Measurements from ENCODE around the gene POLR1F.
A peak's percentile ranks its signal among the peaks of the same experiment; 100 is the strongest.

The POLR1F gene

DNA sequence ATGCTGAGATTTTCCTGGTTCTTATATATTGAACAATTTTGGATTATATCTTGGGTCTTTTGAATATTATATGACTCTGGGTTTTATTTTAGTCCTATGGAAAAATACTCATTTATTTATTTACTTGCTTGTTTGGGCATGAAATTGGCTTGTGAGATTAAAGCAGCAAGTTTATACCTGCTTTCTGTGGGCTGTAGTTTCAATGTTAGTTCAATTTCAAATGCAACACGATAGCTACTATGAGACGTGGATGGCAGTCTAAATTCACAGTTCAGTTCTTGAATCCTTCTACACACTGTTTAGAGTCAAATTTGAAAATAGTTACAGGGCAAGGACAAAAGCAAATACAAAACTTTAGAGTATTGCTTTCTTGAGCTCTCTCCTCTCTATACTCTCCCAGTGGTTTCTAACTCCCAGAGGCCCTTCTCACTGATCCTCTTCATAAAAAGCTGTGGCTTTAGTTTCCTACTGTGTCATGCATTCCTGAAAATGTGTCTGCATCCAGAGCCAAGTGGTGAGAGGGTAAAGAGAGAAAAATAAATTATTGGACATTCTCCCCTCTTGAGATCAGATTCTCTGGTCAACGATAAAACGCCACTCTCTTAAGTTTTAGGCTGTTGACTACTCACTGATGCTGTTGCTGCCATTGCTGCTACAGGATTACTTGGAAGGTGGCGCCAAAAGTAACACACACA lies 34.4 kb downstream of the POLR1F start:
- no peak for DNase-seq

DNA sequence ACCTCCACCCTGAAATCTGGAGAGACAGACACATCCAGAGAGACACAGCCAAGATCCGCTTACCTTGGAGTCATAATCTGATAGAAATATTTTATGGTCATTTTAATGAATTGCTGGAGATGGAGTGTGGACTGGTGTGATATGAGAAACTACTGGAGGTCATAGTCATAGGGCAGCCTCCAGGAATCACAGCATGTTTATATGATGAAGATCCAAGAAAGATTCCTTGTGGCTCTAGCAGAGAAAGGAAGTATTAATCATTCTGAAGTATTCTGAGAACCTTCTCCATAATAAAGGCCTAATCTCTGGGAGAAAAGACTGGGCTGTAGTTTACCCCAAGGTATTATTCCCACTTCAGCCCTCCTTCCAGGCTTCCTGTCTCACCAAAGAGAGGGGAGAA lies 38.0 kb downstream of the POLR1F start:
- no peak for DNase-seq

DNA sequence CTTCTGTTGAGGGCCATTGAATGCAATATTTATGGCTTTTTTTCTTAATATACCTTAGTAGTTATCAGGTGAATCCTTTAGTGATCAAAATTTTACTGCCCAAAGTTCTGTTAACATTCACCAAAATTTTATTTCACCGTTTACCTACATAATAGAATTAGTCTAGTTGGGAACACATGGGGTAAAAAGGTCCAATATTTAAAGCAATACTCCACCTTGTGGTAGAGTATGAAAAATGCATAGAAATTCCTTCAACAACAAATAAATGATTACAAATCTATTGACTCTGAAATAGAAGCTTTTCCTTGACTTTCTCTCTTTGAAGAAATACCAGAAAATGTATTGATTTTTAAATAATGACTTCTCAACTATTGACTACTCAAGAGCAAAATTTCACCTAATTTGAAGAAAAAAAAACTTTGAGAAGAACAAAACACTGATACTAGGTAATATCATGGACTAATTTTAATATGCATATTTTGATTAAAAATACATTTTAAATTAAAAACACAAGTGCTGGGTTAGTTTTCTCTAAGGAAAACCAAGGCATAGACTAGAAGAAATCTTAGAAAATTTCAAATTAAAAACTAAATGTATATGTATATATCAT lies 43.3 kb downstream of the POLR1F start:
- DNase-seq = peak; percentile 34

DNA sequence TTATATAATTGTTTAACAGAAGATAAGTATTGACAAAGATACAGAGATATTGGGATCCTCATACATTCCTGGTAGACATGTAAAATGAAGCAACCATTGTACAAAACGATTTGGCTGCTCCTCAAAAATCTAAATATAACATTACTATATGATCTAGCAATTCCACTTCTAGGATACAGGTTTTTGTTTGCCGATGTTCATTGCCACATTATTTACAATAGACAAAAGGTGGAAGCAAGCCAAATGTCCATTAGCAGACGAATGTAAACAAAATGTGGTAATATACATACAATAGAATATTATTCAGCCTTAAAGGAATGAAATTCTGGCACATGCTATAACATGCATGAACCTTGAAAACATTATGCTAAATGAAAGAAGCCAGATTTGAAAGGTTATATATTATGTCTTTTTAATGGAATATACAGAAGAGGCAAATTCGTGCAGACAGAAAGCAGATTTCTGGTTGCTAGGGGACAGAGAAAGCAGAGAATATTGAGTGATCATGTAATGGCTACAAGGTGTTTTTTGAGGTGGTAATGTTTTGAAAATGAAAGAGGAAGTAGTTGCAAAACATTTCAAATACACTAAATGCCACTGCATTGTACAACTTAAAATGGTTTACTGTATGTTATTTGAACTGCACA lies 44.9 kb downstream of the POLR1F start:
- DNase-seq = no peak

DNA sequence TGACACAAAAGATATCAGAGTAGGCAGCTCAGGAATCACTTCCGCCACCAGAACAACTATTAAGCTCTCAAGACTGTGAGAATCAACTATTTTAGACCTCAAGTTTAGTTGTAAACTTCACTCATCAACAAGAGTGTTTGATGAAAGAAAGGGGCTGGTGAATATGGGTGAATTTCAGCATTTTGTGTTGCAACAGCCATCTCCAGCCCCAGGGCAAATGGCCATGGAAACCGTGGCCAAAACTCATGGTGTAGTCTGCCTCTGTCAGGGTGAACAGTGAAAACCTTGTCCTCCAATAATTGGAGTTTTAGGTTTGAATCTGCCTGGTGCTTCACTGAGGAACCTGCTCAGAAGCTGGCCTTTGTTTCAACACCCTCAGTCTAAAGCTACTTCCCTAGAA lies 60.0 kb downstream of the POLR1F start:
- no peak for DNase-seq

Measured in inflammatory macrophage treated with lipopolysaccharide for 4 hours (primary cell).